ENCODE measurements around the gene RHOV. TPM values are rescaled to one million over a fixed set of nuclear protein-coding genes. Genes with fewer than 3 reads are reported as not detected.

The RHOV gene
- total and polyA plus RNA-seq, 7 donors, result 0.10 to 0.23 TPM; not detected in 5

- Histone ChIP-seq H3K4me3 (no peak overlapping the region), H3K36me3 (ENCODE audit: insufficient read depth in 1 of 2, low read depth in 1 of 2) (no peaks in the 10 kb centered on the region), H3K9me3 (no peaks in the 10 kb centered on the region), H3K27ac (no peak overlapping the region), H3K4me1 (peaks cover 6% of the 10 kb centered on the region), H3K27me3 (ENCODE audit: insufficient read depth in 3 of 3, low read length in 2 of 3) (no peaks in the 10 kb centered on the region)
- 89 to 91% (median 89%) methylated on average over 16 of the region's 16 CpGs for WGBS, 3 donors
- intact Hi-C loops (cut with DNase I), result loop anchor here in 1 of 2 donors (10.0 kb wide), 1 partner anchor 339 kb away; no protein-coding TSS in a partner anchor
- DNase-seq (no peak), ATAC-seq (no peak)
- no peak for TF ChIP-seq CTCF (IDR thresholded peaks at IDR 0.05)
Observed at GRCh38 chr15:40853241-40853890, 20.7 kb downstream of the RHOV start.

GRCh38 chr15:40852529-40852928 lies 21.5 kb downstream of the RHOV start:
- intact Hi-C loops (cut with DNase I), result loop anchor here in 1 of 2 donors (10.0 kb wide), 1 partner anchor 338 kb away; no protein-coding TSS in a partner anchor

GRCh38 chr15:40850576-40851112 lies 23.4 kb downstream of the RHOV start:
- peaks cover 0 to 13% (median 3%) of the 10 kb centered on the region in 3 donors for H3K27me3 ChIP-seq (ENCODE audit: insufficient read depth in 3 of 3, low read length in 2 of 3)
- 52 to 61% (median 56%) methylated on average over 8 of the region's 8 CpGs for WGBS, 3 donors
- H3K36me3 ChIP-seq (ENCODE audit: insufficient read depth in 1 of 2, low read depth in 1 of 2), result no peaks in the 10 kb centered on the region
- no peak overlapping the region for H3K4me3 ChIP-seq
- no peak for TF ChIP-seq CTCF (IDR thresholded peaks at IDR 0.05)
- intact Hi-C loops (cut with DNase I), result loop anchor here in 1 of 2 donors (10.0 kb wide), 1 partner anchor 336 kb away; no protein-coding TSS in a partner anchor
- H3K9me3 ChIP-seq, result no peaks in the 10 kb centered on the region
- no peak overlapping the region for H3K27ac ChIP-seq
- no peaks in the 10 kb centered on the region for H3K4me1 ChIP-seq
- ATAC-seq (no peak), DNase-seq (peak in 1 of 2 donors; percentile 27)

More at GRCh38 chr15:40852529-40852928, 21.5 kb downstream of the RHOV start:
- H3K9me3 ChIP-seq, result no peaks in the 10 kb centered on the region
- no peak for TF ChIP-seq CTCF (IDR thresholded peaks at IDR 0.05)
- DNase-seq, result peak in 1 of 2 donors; percentile 6
- WGBS, 3 donors, result 89 to 96% (median 94%) methylated on average over 5 of the region's 5 CpGs
- no peak overlapping the region for H3K27ac ChIP-seq
- H3K4me1 ChIP-seq, result peaks cover under 1% of the 10 kb centered on the region
- no peaks in the 10 kb centered on the region for H3K27me3 ChIP-seq (ENCODE audit: insufficient read depth in 3 of 3, low read length in 2 of 3)
- no peak overlapping the region for H3K4me3 ChIP-seq
- no peak for ATAC-seq
- no peaks in the 10 kb centered on the region for H3K36me3 ChIP-seq (ENCODE audit: insufficient read depth in 1 of 2, low read depth in 1 of 2)

- no peak for TF ChIP-seq CTCF (IDR thresholded peaks at IDR 0.05)
- Histone ChIP-seq H3K36me3 (ENCODE audit: insufficient read depth in 1 of 2, low read depth in 1 of 2) (no peaks in the 10 kb centered on the region), H3K4me1 (peaks cover 8% of the 10 kb centered on the region), H3K27ac (no peak overlapping the region), H3K4me3 (no peak overlapping the region), H3K27me3 (ENCODE audit: insufficient read depth in 3 of 3, low read length in 2 of 3) (peaks cover 0 to 46% (median 19%) of the 10 kb centered on the region in 3 donors), H3K9me3 (no peaks in the 10 kb centered on the region)
- intact Hi-C loops (cut with DNase I), result loop anchor here (10.0 kb wide), 1 partner anchor 63 kb away; no protein-coding TSS in a partner anchor
- peak in 1 of 2 donors; percentile 30 for DNase-seq
- ATAC-seq, result peak in 1 of 4 donors; percentile 13
- WGBS, 3 donors, result 70 to 84% (median 78%) methylated on average over 7 of the region's 7 CpGs
Observed at GRCh38 chr15:40847223-40847961, 26.6 kb downstream of the RHOV start.

Measured in psoas muscle (tissue), 8 donors.